Stimulated activated CD8-positive, alpha-beta memory T cell treated with anti-CD3 and anti-CD28 coated beads, Interleukin-4, amount 100 ng/mL, for 4 hours (primary cell): ENCODE measurements around the gene DMXL1.
"Not testable (repeated sequence)": the region's sequence is repeated elsewhere in the genome, so short reads cannot be mapped to it uniquely, and the experiment has no call there.

Source experiments
- DNase-seq, 2 donors: peaks; one replicate each; pipeline ENCODE4 v3.0.0-alpha.2; 2020; ENCODE audit warnings: low read depth in 2 of 2, low spot score in 1 of 2

The DMXL1 gene

DNA sequence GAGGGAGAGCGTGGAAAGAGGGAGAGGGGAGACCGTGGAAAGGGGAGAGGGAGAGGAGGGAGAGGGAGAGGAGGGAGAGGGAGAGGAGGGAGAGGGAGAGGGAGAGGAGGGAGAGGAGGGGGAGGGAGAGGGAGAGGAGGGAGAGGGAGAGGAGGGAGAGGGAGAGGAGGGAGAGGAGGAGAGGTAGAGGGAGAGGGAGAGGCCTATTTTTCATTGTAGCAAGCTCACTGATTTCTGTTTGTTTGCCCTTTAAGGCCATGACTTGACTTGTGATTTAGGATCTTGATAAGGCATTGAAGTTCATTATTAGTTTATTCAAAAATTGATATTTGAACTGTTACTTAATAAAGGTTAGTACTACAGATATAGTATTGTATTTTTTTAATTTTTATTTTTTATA is 52.4 kb downstream of the DMXL1 start:
- no peak for DNase-seq

GRCh38 chr5:119129770-119130169 is 58.9 kb downstream of the DMXL1 start:
- DNase-seq: no peak

- no peak for DNase-seq
These were observed 60.8 kb downstream of the DMXL1 start for GRCh38 chr5:119131530-119132304.

GRCh38 chr5:119135743-119136142 is 64.9 kb downstream of the DMXL1 start:
- not testable (repeated sequence) for DNase-seq

DNA sequence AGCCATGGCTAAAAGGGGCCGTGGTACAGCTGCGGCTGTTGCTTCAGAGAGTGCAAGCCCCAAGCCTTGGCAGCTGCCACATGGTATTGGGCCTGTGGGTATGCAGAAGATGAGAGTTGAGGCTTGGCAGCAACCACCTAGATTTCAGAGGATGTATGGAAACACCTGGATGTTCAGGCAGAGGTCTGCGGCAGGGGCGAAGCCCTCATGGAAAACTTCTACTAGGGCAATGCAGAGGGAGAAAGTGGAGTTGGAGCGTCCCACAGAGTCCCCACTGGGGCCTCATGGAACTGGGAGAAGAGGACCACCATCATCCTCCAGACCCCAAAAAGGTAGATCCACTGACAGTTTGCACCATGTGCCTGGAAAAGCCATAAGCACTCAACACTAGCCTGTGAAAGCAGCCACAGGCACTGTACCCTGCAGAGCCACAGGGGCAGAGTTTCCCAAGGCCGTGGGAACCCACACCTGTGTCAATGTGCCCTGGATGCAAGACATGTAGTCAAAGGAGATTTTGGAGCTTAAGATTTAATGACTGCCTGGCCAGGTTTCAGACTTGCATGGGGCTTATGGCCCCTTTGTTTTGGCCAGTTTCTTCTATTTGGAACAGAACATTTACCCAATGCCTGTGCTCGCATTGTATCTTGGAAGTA is 65.9 kb downstream of the DMXL1 start:
- DNase-seq: no peak

DNA sequence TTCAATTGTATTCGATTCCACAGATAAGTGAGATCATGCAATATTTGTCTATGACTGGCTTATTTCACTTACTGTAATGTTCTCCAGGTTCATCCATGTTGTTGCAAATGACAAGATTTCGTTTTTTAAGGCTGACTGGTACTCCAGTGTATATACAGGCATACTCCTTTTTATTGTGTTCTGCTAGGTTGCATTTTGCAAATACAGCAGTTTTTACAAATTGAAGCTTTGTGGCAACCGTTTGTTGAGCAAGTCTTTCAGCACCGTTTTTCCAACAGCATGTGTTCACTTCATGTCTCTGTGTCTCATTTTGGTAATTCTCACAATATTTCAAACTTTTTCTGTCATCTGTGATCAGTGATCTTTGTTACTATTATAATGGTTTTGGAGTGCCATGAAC is 82.7 kb downstream of the DMXL1 start:
- no peak for DNase-seq

- no peak for DNase-seq
These were observed 87.3 kb downstream of the DMXL1 start for GRCh38 chr5:119158144-119158543.

- DNase-seq: no peak
These were observed 90.5 kb downstream of the DMXL1 start for GRCh38 chr5:119161430-119161829.

- no peak for DNase-seq
These were observed 95.1 kb downstream of the DMXL1 start for GRCh38 chr5:119166026-119166425.

DNA sequence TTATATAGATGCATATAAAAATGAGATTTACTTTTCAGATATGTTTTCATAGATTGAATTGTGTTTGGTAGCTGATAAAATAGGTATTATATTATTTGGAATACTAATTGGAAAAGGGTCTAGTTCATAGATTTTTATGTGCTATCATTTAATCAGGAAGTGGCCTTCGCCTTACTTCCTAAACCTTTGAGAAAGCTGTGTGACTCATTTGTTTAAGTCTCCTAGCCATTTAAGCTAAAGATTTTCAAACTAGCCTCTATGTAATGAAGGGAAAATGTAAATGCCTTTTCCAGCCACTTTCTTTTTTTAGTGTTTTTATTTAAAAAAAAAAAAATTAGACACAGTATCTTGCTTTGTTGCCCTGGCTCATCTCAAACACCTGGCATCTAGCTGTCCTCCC is 97.5 kb downstream of the DMXL1 start:
- DNase-seq: no peak

GRCh38 chr5:119171686-119172085 is 100.8 kb downstream of the DMXL1 start:
- no peak for DNase-seq

GRCh38 chr5:119174578-119175163 is 103.8 kb downstream of the DMXL1 start:
- DNase-seq: no peak

- DNase-seq: no peak
These were observed 105.9 kb downstream of the DMXL1 start for GRCh38 chr5:119176785-119177184.

GRCh38 chr5:119177226-119177625 is 106.3 kb downstream of the DMXL1 start:
- DNase-seq: no peak

GRCh38 chr5:119178435-119178834 is 107.5 kb downstream of the DMXL1 start:
- no peak for DNase-seq

DNA sequence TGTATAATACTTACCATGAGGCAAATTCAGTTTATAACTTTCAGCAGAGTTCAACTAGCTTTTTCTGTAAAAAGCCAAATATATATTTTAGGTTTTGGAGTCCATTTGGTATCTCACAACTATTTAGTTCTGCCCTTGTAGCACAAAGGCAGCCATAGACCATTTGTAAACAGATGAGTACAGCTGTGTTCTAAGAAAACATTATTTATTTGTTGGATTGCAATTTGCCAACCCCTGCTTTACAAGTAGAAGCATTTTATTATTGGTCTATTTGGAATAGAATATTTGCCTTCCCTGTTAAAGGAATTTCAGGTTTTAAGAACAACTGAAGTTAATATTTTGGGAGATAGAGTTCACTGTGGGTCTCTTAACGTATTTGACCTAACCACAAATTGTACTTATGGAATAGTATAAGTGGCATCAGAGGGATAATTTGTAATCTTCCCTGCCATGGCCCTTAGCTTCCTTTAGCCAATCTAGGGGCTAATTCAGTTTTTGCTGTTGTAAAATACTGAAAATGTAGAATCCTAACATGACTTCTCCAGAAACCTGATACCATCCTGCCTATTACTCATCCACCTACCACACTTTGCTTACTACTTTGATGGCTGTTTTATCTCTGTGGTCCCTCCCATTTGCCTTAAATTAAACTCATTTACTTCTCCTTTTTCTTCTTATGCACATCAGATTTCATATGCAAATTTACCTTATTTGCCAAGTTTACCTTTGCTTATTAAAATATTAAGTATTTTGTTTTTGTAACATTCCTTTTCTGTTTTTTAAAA is 109.2 kb downstream of the DMXL1 start:
- no peak for DNase-seq

GRCh38 chr5:119185512-119185911 is 114.6 kb downstream of the DMXL1 start:
- not testable (repeated sequence) for DNase-seq

GRCh38 chr5:119187776-119188529 is 117.1 kb downstream of the DMXL1 start:
- no peak for DNase-seq

DNA sequence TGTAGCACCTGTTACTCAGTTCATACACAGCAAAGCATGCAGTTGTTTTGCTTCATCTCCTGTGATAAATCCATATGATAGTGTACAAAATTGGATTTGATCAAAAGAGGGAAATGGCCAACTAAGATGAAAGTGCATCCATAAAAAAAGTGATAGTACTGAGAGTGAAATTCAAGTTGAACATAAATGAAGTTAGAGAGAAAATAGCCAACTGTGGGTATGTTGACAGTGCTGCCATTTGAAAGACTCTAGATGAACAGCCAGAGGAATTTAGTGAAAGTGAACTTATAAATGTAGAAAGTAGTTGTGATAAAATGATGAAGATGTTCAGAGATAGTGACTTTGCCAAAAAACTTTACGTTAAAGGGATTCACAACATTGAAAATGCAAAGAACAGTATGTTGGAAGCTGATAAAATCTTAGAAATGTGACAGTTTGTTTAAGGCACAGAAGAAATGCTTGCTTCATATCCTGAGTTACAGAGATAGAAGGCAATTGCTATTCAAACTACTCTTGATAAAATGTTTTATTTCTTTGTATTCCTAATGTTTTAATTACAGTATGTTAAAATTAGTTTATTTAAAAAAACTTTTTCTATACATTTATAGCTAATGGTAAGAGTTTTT is 119.7 kb downstream of the DMXL1 start:
- no peak for DNase-seq

- no peak for DNase-seq
These were observed 121.1 kb downstream of the DMXL1 start for GRCh38 chr5:119191944-119192343.
